SK-N-MC (cell line): ENCODE measurements around the gene SYCP3.

Experiments used
- EZH2 ChIP-seq: fragments of 200-600 bp; sonication (generic); IDR thresholded peaks from one replicate; pipeline ENCODE4 v1.6.1; 2017; ENCODE audit warnings: antibody characterized with exemption
- FOXP2 ChIP-seq: optimal IDR thresholded peaks from 2 replicates; pipeline ENCODE3; 2011; ENCODE audit warnings: mild to moderate bottlenecking, moderate library complexity; ENCODE audit not compliant: insufficient read depth; ENCODE audit errors: extremely low read length, control extremely low read depth

GRCh38 chr12:101784376-101784775 lies 45.1 kb upstream of the SYCP3 start:
- TF ChIP-seq EZH2: no peak
- TF ChIP-seq FOXP2: no peak
